ENCODE measurements around the gene KIF3B. TPM values are rescaled to one million over a fixed set of nuclear protein-coding genes. Genes with fewer than 3 reads are reported as not detected.

The KIF3B gene
- total and polyA plus RNA-seq, 2 donors from 2014 or later: 31.6 to 62.2 TPM

- FAIRE-seq: no peak
- H3K9ac ChIP-seq (ENCODE audit: low read length in 3 of 3): peak overlapping the region; percentile 10 to 92 (median 57)
- peaks cover 0 to 18% (median 12%) of the 10 kb centered on the region in 3 donors for H3K4me1 ChIP-seq (ENCODE audit: control insufficient read depth in 2 of 3, insufficient read depth in 2 of 3, low read depth in 1 of 3, low read length in 3 of 3)
- DNase-seq: no peak
- H3K27me3 ChIP-seq (ENCODE audit: control insufficient read depth, insufficient read depth, low read length): no peaks in the 10 kb centered on the region
- no peak for TF ChIP-seq CTCF (IDR thresholded peaks at IDR 0.05; ENCODE audit: borderline replicate concordance, extremely low read depth, insufficient read depth)
- peak overlapping the region; percentile 69 to 85 (median 81) for H3K4me3 ChIP-seq (ENCODE audit: low read length in 3 of 3)
- intact Hi-C loops (cut with DNase I): no loop called here
- peak overlapping the region in 1 of 2 donors; percentile 63 for H3K27ac ChIP-seq (ENCODE audit: low read depth in 2 of 2, low read length in 2 of 2)
- H3K9me3 ChIP-seq (ENCODE audit: control insufficient read depth in 2 of 3, insufficient read depth in 1 of 3, low read length in 3 of 3): no peaks in the 10 kb centered on the region
- no peaks in the 10 kb centered on the region for H3K36me3 ChIP-seq (ENCODE audit: control insufficient read depth in 2 of 3, insufficient read depth in 3 of 3, low read length in 3 of 3)
Observed at GRCh38 chr20:32278199-32278643, 770 bp downstream of the KIF3B start.

- no peaks in the 10 kb centered on the region for H3K9me3 ChIP-seq (ENCODE audit: control insufficient read depth in 2 of 3, insufficient read depth in 1 of 3, low read length in 3 of 3)
- intact Hi-C loops (cut with DNase I): no loop called here
- no peak overlapping the region for H3K4me3 ChIP-seq (ENCODE audit: low read length in 3 of 3)
- FAIRE-seq (no peak), DNase-seq (no peak)
- peak overlapping the region in 1 of 2 donors; percentile 23 for H3K27ac ChIP-seq (ENCODE audit: low read depth in 2 of 2, low read length in 2 of 2)
- H3K4me1 ChIP-seq (ENCODE audit: control insufficient read depth in 2 of 3, insufficient read depth in 2 of 3, low read depth in 1 of 3, low read length in 3 of 3): peaks cover 0 to 32% (median 18%) of the 10 kb centered on the region in 3 donors
- no peak for TF ChIP-seq CTCF (IDR thresholded peaks at IDR 0.05; ENCODE audit: borderline replicate concordance, extremely low read depth, insufficient read depth)
- peak overlapping the region in 1 of 3 donors; percentile 34 for H3K9ac ChIP-seq (ENCODE audit: low read length in 3 of 3)
- H3K36me3 ChIP-seq (ENCODE audit: control insufficient read depth in 2 of 3, insufficient read depth in 3 of 3, low read length in 3 of 3): no peaks in the 10 kb centered on the region
- H3K27me3 ChIP-seq (ENCODE audit: control insufficient read depth, insufficient read depth, low read length): no peaks in the 10 kb centered on the region
Observed at GRCh38 chr20:32281711-32282110, 4.3 kb downstream of the KIF3B start.

GRCh38 chr20:32282461-32282860, 5.0 kb downstream of the KIF3B start:
- FAIRE-seq: no peak

More at GRCh38 chr20:32282461-32282860, 5.0 kb downstream of the KIF3B start:
- Histone ChIP-seq H3K27me3 (ENCODE audit: control insufficient read depth, insufficient read depth, low read length) (no peaks in the 10 kb centered on the region), H3K4me1 (ENCODE audit: control insufficient read depth in 2 of 3, insufficient read depth in 2 of 3, low read depth in 1 of 3, low read length in 3 of 3) (peaks cover 0 to 35% (median 15%) of the 10 kb centered on the region in 3 donors), H3K9me3 (ENCODE audit: control insufficient read depth in 2 of 3, insufficient read depth in 1 of 3, low read length in 3 of 3) (no peaks in the 10 kb centered on the region), H3K4me3 (ENCODE audit: low read length in 3 of 3) (no peak overlapping the region), H3K27ac (ENCODE audit: low read depth in 2 of 2, low read length in 2 of 2) (peak overlapping the region in 1 of 2 donors; percentile 35), H3K9ac (ENCODE audit: low read length in 3 of 3) (no peak overlapping the region), H3K36me3 (ENCODE audit: control insufficient read depth in 2 of 3, insufficient read depth in 3 of 3, low read length in 3 of 3) (no peaks in the 10 kb centered on the region)
- intact Hi-C loops (cut with DNase I): no loop called here
- no peak for TF ChIP-seq CTCF (IDR thresholded peaks at IDR 0.05; ENCODE audit: borderline replicate concordance, extremely low read depth, insufficient read depth)
- no peak for DNase-seq
